Measurements from ENCODE around the gene ATP9A.
A peak's percentile ranks its signal among the peaks of the same experiment; 100 is the strongest.

ATP9A gene

DNA sequence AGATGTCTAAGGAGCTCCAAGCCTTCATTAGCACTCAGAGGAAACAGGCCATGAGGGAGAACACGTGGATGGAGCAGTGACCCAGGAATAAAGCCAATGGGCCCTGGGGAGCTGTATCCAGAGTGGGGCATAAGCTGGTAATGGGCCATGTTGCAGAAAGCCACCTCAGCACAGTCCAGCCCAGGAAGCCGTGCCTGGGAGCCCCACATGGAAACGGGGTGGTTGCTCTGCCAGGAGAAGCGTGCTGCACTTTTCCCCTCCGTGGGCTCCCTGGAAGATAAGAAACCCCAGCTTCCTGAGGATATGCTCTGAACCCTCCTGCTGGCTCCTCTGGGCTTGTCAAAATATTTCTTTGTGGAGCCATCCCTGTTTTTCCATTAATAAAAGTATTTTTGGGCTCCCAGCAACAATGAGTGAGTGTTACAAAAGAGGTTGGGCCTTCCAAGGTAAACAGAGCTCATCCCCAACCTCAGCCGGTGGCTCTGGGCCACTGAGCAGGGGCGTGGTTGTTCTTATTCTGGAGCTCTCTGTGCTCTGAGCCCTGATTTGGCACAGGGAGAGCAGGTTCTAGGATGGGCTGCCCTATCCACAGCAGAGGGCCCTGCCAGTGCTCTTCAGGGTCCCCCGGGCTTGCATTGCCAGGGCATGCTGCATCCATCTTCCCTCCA is 194.5 kb downstream of the ATP9A start:
- Histone ChIP-seq H3K23ac (ENCODE audit: low read depth, low read length, poor library complexity) (no peak overlapping the region), H2BK15ac (ENCODE audit: low read length) (no peak overlapping the region), H3K4me1 (ENCODE audit: control insufficient read depth in 2 of 2, insufficient read depth in 1 of 2, low read depth in 1 of 2, low read length in 2 of 2) (no peaks in the 10 kb centered on the region), H4K8ac (ENCODE audit: low read depth, low read length) (no peak overlapping the region), H3K36me3 (replicated peaks in 1 of 2; ENCODE audit: control insufficient read depth in 2 of 2, insufficient read depth in 2 of 2, low read length in 2 of 2) (no peaks in the 10 kb centered on the region), H3K9ac (ENCODE audit: low read depth, low read length, poor library complexity) (no peak overlapping the region), H3K27ac (replicated peaks; ENCODE audit: low read length) (no peak overlapping the region), H3K14ac (ENCODE audit: low read length) (no peak overlapping the region), H3K9me3 (replicated peaks in 1 of 2; ENCODE audit: control insufficient read depth in 2 of 2, insufficient read depth in 1 of 2, low read depth in 1 of 2, low read length in 2 of 2) (peaks cover 0 to 7% of the 10 kb centered on the region in 2 donors), H3K4me3 (ENCODE audit: low read length in 2 of 2) (no peak overlapping the region), H3K4me2 (ENCODE audit: insufficient read depth, low read length, poor library complexity, severe bottlenecking) (no peak overlapping the region), H2BK120ac (ENCODE audit: low read depth, low read length) (no peak overlapping the region), H4K91ac (ENCODE audit: low read depth, low read length, poor library complexity) (no peak overlapping the region), H2AK5ac (ENCODE audit: low read depth, low read length) (no peak overlapping the region), H2BK12ac (ENCODE audit: low read length) (no peak overlapping the region), H3K4ac (ENCODE audit: low read length) (no peak overlapping the region), H2AFZ (ENCODE audit: low read length) (no peak overlapping the region), H3K79me1 (ENCODE audit: low read depth, low read length) (no peaks in the 10 kb centered on the region), H3K27me3 (ENCODE audit: control insufficient read depth in 3 of 3, insufficient read depth in 3 of 3, low read depth in 1 of 3, low read length in 3 of 3) (peaks cover 0 to 6% (median 0%) of the 10 kb centered on the region in 3 experiments), H3K18ac (ENCODE audit: low read length) (no peak overlapping the region), H2BK5ac (ENCODE audit: low read length) (no peak overlapping the region)
- WGBS, 2 donors (ENCODE audit: extremely low coverage in 2 of 2, insufficient read length in 2 of 2, insufficient replicate concordance in 1 of 2): no CpG with 5 or more reads among the region's 8 CpGs
- DNase-seq (ENCODE audit: low spot score): no peak

DNA sequence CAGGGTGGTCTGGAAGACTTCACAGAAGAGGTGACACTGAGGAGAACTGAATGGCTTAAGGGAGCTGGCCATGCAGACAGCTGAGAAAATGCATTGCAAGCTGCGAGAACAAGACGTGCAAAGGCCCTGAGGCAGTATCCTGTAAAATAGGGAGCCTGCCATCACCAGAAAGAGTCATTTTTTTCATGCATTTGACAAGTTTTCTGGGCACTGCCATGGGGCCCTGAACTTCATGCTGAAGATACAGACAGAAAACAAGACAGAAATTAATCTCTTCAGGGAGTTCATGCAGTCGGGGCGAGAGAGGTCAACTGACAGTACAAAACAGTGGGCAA is 196.8 kb downstream of the ATP9A start:
- Histone ChIP-seq H3K4ac (ENCODE audit: low read length) (no peak overlapping the region), H3K9me3 (replicated peaks in 1 of 2; ENCODE audit: control insufficient read depth in 2 of 2, insufficient read depth in 1 of 2, low read depth in 1 of 2, low read length in 2 of 2) (peaks cover 0 to 7% of the 10 kb centered on the region in 2 donors), H2BK120ac (ENCODE audit: low read depth, low read length) (no peak overlapping the region), H3K27me3 (ENCODE audit: control insufficient read depth in 3 of 3, insufficient read depth in 3 of 3, low read depth in 1 of 3, low read length in 3 of 3) (peaks cover 0 to 6% (median 0%) of the 10 kb centered on the region in 3 experiments), H4K91ac (ENCODE audit: low read depth, low read length, poor library complexity) (no peak overlapping the region), H3K23ac (ENCODE audit: low read depth, low read length, poor library complexity) (no peak overlapping the region), H3K4me1 (ENCODE audit: control insufficient read depth in 2 of 2, insufficient read depth in 1 of 2, low read depth in 1 of 2, low read length in 2 of 2) (no peaks in the 10 kb centered on the region), H2AK5ac (ENCODE audit: low read depth, low read length) (no peak overlapping the region), H2AFZ (ENCODE audit: low read length) (no peak overlapping the region), H3K79me1 (ENCODE audit: low read depth, low read length) (no peaks in the 10 kb centered on the region), H3K18ac (ENCODE audit: low read length) (no peak overlapping the region), H3K4me2 (ENCODE audit: insufficient read depth, low read length, poor library complexity, severe bottlenecking) (no peak overlapping the region), H3K9ac (ENCODE audit: low read depth, low read length, poor library complexity) (no peak overlapping the region), H3K14ac (ENCODE audit: low read length) (no peak overlapping the region), H4K8ac (ENCODE audit: low read depth, low read length) (no peak overlapping the region), H2BK15ac (ENCODE audit: low read length) (no peak overlapping the region), H3K4me3 (ENCODE audit: low read length in 2 of 2) (no peak overlapping the region), H3K36me3 (replicated peaks in 1 of 2; ENCODE audit: control insufficient read depth in 2 of 2, insufficient read depth in 2 of 2, low read length in 2 of 2) (no peaks in the 10 kb centered on the region), H3K27ac (replicated peaks; ENCODE audit: low read length) (no peak overlapping the region), H2BK5ac (ENCODE audit: low read length) (no peak overlapping the region), H2BK12ac (ENCODE audit: low read length) (no peak overlapping the region)
- no peak for DNase-seq (ENCODE audit: low spot score)
- WGBS, 2 donors (ENCODE audit: extremely low coverage in 2 of 2, insufficient read length in 2 of 2, insufficient replicate concordance in 1 of 2): no CpG with 5 or more reads among the region's 4 CpGs

DNA sequence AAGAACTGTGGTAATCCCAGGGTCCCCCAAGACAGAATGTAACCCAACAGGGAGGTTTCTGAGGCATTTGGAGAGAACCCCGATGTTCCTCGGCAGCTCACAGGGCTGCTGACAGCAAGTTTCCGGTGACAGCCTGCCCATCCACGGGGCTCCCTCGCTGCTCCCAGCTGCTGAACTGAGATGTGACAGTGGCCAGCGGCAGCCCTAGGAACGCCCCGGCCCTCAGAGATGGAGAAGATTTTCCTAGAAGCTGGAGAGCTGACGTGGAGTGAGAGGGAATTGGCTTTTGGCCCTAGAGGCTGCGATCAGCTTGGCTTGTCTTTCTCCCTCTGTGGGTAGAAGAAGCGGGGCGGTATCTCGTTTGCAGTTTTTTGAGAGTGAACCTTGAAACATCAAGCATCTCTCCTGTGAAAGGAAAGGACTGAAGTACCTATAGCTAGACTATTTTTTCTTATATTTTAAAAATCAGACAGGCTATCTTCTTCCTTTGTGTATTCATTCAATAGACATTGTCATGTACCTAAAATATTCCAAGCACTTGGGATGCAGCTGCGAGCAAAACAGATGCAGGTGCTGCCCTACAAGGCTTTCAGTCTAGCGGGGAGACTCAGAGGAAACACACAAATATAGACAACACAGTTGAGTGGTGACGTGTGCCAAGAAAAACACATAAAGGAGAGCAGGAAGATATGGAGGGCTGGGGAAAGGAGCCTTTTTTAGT is 197.3 kb downstream of the ATP9A start:
- no CpG with 5 or more reads among the region's 16 CpGs for WGBS, 2 donors (ENCODE audit: extremely low coverage in 2 of 2, insufficient read length in 2 of 2, insufficient replicate concordance in 1 of 2)
- H3K4ac ChIP-seq (ENCODE audit: low read length): no peak overlapping the region

More for the DNA sequence above, 197.3 kb downstream of the ATP9A start:
- Histone ChIP-seq H3K4me1 (ENCODE audit: control insufficient read depth in 2 of 2, insufficient read depth in 1 of 2, low read depth in 1 of 2, low read length in 2 of 2) (no peaks in the 10 kb centered on the region), H4K8ac (ENCODE audit: low read depth, low read length) (no peak overlapping the region), H2AK5ac (ENCODE audit: low read depth, low read length) (no peak overlapping the region), H2BK12ac (ENCODE audit: low read length) (no peak overlapping the region), H3K18ac (ENCODE audit: low read length) (no peak overlapping the region), H3K36me3 (replicated peaks in 1 of 2; ENCODE audit: control insufficient read depth in 2 of 2, insufficient read depth in 2 of 2, low read length in 2 of 2) (no peaks in the 10 kb centered on the region), H2BK5ac (ENCODE audit: low read length) (no peak overlapping the region), H3K4me2 (ENCODE audit: insufficient read depth, low read length, poor library complexity, severe bottlenecking) (no peak overlapping the region), H4K91ac (ENCODE audit: low read depth, low read length, poor library complexity) (no peak overlapping the region), H3K79me1 (ENCODE audit: low read depth, low read length) (no peaks in the 10 kb centered on the region), H3K9me3 (replicated peaks in 1 of 2; ENCODE audit: control insufficient read depth in 2 of 2, insufficient read depth in 1 of 2, low read depth in 1 of 2, low read length in 2 of 2) (peaks cover 0 to 7% of the 10 kb centered on the region in 2 donors), H2BK120ac (ENCODE audit: low read depth, low read length) (peak overlapping the region; percentile 27), H2AFZ (ENCODE audit: low read length) (peak overlapping the region; percentile 36), H3K9ac (ENCODE audit: low read depth, low read length, poor library complexity) (no peak overlapping the region), H3K27me3 (ENCODE audit: control insufficient read depth in 3 of 3, insufficient read depth in 3 of 3, low read depth in 1 of 3, low read length in 3 of 3) (peaks cover 0 to 9% (median 0%) of the 10 kb centered on the region in 3 experiments), H3K27ac (replicated peaks; ENCODE audit: low read length) (no peak overlapping the region), H3K23ac (ENCODE audit: low read depth, low read length, poor library complexity) (no peak overlapping the region), H2BK15ac (ENCODE audit: low read length) (peak overlapping the region; percentile 10), H3K4me3 (ENCODE audit: low read length in 2 of 2) (no peak overlapping the region), H3K14ac (ENCODE audit: low read length) (no peak overlapping the region)
- DNase-seq (ENCODE audit: low spot score): no peak
